DMS153 (cell line): Measurements from ENCODE around the gene SLC35F3.
"Not testable (repeated sequence)": the region's sequence is repeated elsewhere in the genome, so short reads cannot be mapped to it uniquely, and the experiment has no call there.

Experiments used
- DNase-seq: peaks from one replicate; lab custom pipeline; 2025; lab: John Stamatoyannopoulos, UW

The SLC35F3 gene

DNA sequence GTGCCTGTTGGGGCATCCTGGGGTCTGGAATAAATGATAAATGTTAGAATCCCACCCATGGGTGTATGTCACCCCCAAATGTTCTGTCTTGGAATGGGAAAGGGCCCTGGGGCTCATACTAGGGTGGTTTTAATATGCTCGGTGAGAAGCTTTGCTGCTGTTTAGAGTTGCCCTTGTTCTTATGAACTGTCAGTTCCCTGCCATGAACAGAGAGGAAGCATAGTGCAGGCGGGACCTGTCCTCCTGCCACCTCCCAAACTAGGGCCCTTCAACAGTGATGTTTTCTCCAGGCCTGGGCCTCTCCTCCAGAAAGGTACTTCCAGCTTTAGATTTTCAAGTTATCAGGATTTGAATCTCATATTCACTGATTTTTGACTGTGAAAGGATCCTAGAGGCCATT lies 388.1 kb downstream of the SLC35F3 start:
- no peak for DNase-seq

DNA sequence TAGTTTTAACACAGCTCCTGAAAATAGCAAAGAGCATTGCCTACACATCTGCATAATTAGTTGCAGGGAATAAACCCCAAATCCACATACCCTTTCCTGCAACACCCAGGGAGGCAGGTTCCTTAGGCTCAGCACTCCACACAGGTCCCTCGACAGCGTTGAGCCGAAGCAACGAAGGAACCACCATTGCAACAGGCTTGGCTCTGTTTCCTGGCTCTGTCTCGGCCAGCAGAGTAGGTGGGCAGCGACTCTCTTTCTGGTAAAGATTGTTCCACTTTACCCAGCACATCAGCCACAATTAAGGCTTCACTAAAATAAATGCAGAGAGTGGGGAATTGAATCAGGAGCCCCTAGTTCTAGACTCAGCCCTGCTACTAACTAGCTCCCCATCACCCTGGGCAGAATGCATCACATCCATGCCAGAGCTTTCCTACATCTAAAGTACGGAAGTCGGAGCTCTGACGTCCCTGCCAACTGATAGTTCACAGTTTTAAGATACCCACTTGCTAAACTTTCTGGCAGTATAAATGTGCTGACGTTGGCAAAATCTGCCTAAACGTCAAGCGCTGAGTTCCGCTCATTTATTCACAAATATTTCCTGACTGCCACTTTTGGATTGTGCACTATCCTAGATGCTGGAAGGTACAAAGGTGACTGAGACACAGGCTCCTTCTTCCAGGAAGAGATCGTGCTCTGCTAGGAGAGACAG lies 389.8 kb downstream of the SLC35F3 start:
- no peak for DNase-seq

DNA sequence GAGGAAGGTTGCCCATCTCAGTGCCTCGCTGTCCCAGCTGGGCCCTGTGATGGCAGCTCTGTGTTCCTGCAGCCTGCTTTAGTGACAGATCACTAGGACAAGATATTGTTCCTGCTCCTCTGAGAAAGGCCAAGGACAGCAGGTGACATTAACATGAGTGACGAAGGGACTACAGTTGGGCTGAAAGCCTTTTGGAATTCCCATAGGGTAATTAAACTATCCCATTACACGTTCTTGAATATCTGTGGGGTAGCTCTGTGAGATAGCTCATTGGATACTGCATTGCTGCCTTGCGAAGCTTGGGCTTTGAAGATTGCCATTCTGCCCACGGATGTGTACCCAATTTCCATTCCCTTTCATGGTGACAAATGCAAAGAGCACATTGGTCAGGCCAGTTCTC lies 390.6 kb downstream of the SLC35F3 start:
- no peak for DNase-seq

DNA sequence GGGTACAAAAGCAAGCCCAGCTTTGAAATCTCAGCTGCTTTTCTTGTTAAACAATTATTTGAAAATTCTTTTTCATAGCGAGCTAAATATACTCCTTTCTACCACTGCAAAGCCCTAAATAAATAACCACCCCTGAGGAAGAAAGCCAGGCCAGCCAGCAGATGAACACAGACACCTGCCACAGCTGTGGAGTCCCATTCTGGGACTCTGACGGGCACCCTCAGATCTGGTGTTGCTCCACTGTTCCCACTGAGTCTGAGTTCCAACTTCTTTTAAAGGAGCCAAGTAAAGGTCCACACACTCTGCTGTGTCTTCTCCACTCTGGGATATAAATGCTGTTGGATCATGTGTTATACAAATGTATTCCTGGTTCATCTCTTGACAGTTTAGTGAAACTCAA lies 391.1 kb downstream of the SLC35F3 start:
- DNase-seq: no peak

DNA sequence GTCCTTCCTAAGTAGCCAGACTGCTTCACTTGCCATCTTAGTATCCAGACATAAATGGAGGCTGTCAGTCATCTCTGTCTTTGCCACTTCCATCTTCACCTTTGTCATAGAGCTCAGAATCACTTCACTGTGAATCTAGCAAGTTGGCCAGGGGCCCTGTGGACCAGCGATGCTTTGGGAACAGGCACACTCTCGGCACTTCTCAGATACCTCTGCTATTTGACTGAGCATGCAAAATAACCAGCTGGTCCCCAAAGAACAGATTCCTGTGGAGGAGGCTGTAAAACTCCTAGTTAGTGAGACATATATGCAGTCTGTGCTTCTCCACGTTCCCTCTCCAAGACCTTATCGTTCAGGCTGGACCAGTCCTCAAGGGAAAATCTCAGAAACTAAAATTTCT lies 392.0 kb downstream of the SLC35F3 start:
- DNase-seq: no peak

DNA sequence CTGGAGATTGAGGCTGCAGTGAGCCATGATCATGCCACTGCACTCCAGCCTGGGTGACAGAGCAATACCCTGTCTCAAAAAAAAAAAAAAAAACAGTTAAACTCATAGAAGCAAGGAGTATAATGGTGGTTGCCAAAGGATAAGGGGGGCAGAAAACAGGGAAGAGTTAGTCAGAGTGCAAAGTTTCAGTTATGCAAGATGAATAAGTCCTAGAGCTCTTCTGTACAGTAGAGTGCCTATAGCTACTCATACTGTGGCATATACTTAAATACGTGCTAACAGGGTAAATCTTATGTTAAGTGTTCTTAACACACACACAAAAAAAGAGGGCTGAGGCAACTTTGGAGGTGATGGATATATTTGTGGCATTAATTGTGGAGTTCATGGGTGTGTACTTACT lies 393.2 kb downstream of the SLC35F3 start:
- DNase-seq: no peak

DNA sequence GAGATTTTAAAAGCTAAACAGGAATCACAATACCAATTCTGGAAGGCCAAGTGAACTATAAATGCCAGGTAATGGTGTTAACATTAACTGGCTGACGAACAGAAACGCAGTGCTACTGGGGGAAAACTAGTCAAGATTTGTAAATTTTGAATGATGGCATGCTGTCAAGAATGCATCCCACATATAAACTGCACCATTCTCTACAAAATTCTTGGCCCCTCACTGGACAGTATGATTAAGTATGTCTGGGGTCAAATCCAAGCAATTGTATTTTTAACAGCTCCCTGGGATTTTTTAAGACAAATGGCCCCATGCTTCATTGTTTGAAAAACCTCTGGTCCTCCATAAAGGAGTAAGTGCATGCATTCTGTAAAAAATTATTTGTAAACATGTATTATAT lies 395.6 kb downstream of the SLC35F3 start:
- DNase-seq: no peak

DNA sequence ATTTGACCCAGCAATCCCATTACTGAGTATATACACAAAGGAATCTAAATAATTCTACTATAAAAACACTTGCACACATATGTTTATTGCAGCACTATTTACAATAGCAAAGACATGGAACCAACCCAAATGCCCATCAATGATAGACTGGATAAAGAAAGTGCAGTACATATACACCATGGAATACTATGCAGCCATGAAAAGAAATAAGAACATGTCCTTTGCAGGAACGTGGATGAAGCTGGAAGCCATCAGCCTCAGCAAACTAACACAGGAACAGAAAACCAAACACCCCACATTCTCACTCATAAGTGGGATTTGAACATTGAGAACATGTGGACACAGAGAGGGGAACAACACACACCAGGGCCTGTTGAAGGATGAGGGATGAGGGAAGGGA lies 397.2 kb downstream of the SLC35F3 start:
- not testable (repeated sequence) for DNase-seq

DNA sequence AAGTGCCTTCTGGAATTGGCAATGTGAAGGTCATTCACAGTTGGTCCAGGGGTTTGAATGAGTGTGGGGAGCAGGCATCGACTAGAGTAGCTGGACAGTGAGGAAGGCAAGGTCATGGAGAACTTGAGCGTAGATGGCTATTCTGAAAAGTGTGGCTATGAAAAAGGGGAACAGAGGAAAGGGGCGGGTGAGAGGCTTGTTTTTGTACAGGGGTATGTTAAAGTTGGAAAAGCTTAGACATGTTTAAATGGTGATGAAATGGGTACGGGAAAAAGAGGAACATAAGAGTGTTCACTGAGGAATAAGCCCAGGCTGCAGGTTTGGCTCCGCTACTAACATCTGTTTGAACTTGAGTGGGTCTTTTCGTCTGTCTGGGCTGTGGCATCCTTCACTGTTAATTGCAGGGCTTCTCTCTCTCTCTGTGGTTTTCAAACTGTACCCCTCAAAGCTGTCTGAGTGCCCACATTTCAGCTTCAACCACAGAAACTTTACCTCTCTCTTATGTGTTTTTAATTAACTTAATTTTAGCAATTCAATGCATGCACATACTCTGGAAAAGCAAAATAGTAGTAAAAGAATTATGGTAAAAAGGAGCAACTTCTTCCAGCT lies 398.0 kb downstream of the SLC35F3 start:
- no peak for DNase-seq

DNA sequence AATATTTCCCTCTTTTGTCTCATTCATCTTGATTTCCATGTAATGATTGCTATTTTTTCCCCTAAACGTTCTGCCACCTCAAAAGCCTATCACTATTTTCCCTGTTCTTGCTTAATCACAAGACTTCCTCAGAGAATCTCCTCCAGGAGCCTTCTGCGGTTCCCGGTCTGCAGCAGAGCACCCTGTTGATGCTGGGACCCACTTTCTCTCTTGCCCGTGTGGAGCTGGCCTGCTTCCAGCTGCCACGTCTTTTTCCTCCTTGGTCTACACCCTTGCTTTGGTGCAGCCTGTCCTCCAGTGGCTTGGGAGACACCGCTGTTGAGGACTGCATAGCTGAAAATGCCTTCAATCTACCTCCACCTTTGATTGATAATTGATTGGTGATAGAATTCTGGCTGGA lies 398.8 kb downstream of the SLC35F3 start:
- no peak for DNase-seq

DNA sequence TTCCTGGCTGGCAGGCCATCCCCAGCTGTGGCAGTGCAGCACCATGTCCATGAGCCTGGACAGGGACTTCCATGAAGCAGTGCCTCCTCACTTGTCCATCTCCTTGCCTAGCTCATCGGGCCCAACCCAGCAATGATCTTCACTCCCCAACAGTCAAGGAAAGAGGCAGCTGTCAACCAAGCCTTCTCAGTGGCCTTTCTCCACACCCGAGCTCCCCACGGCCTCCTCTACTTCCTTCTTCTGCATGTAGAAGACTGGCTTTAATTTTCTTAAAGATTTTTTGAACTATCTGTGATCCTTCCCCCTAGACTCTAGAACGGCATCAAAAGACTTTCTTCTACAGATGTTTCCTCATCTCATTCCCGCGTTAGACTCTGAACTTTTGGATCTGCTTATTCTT lies 403.2 kb downstream of the SLC35F3 start:
- DNase-seq: no peak

DNA sequence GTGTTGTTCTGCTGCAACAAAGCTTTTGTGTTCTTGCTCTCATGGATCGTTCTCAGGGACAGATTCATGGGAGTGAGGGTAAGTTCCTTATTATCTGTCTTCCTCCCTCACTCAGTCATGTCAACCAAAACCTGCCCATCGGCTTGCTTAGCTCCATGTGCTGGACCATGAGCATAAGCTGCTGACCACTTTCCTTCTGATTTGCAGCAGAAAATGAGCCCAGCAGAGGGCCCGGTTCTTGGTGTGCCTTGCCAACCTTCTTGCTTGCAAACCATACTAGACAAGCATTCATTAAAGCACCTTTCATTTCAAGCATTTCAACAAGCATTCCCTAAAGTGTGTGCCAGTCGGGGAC lies 404.7 kb downstream of the SLC35F3 start:
- no peak for DNase-seq

DNA sequence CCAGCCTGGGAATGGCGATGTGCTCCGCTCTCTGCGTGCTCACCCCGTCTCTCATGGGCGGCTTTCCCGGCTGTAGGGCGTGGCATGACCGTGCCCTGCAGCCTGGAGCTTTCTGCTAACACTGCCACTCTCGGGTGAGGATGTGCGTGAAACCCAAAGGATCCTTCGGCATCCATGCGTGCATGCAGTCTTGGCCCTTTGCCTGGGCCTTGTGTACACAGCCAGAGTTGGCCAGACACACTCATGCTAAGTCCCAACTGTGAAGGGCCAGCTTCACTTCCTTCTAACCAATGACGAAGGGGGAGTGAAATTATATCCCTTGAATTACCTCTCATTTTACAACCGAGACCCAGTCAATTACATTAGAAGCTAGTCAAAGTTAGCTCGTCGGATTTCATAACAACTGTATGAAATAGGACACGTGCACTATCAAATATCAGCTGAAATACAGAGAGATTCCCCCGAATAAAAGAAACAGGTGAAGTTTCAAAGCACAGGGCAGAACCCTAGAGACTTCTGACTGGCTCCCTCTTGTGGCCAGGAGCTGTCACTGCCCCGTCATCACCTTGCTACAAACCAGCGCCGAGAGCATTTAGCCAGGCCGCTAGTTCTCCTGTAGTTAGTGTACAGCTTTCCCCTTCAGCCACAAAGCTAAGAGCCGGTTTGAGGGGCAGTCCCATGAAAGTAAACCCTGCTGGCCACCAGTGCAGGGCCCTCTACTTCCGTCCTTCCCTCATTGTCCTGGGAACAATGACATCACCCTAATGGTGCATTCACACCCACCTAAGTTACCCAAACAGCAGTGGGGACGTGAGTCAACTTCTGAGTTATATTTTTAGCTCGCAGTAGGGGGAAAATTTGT lies 405.4 kb downstream of the SLC35F3 start:
- DNase-seq: peak; percentile 23

DNA sequence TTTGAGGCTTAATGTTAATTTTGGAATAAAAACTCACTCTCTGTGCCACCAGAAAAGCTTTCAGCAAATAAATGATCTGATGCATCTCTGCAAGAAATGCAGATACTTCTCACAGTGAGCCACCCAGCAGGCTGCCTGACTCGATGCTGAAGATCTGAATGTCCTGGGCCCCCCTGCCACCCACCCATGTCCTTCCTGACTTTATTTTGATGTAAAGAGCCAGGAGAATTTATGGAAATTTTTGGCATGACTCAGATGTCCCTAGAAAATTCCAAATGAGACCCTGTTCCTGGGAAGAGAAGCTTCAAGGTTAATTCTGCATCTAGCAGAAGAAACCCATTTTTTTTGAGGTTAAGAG lies 406.0 kb downstream of the SLC35F3 start:
- no peak for DNase-seq

DNA sequence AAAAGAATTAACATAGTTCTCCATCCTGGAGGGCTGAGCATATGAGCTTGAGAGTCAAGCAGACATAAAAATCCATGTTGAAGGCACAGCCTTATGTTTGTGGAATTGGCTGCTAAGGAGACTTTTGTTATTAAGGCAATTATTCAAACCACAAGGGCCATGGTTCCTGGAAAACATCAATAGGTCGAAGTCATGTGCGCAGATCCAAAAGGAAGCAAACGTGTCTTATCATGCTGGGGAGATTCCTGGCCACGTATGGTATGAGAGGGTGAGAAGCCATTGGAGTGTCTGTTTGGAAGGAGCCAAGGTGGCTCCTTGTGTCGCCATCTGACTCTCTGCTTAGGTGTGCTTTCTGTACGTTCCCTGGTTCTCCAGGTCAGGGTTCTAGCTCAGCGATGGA lies 406.9 kb downstream of the SLC35F3 start:
- no peak for DNase-seq

DNA sequence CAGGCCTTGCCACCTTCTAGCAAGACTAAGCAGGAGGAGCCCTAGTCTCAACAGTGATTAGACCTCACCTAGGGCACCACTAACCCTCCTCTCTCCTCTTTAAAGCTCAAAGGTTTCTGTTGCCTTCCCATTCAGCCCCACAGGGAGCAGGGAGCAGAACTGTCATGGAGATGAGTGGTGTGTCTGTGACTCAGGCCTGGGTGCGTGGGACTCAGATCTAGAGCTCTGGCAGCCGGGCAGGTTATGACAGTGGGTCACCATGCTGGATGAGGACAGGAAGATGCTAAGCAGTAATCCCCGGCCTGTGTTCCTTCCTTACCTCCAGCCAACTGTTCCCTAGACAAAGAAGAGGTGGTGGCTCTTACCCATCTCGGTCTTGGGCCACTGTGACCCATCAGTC lies 408.7 kb downstream of the SLC35F3 start:
- DNase-seq: no peak

DNA sequence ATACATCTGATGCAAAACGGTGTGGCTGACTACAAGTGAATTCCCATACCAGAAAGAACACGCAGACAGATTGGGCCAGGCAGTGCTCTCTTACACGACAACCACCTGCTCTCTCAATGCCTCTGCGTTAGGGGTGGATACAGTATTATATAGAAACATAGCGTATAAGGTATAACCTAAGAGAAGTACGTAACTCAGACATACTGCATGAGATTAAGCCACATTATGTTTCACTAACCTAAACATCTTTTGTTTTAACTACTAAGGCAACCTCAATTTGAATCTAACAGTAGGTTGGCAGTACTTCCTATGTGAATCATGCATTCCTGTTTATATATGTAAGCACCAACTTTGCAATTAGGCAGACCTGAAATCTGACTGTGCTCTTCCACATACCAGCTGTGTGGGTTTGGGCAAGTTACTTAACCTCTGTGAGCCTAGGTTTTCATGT lies 410.6 kb downstream of the SLC35F3 start:
- DNase-seq: no peak

DNA sequence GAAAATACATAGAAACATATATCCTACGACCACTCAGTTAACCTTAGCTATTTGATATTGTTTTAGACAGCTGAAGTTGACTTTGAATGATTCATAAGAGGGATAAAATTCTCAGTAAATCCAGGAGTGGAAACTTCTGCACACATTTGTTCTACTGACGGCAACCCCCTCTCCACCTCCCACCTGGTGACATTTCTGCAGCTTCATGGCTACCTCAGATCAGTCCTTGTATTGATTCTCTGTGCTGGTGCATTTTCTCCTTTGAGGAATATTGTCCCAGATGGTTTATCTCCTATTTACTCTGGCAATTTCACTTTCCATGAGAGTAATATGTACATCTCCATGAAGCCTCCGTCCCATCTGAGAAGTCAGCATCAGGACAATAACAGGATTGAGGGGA lies 411.1 kb downstream of the SLC35F3 start:
- DNase-seq: no peak

DNA sequence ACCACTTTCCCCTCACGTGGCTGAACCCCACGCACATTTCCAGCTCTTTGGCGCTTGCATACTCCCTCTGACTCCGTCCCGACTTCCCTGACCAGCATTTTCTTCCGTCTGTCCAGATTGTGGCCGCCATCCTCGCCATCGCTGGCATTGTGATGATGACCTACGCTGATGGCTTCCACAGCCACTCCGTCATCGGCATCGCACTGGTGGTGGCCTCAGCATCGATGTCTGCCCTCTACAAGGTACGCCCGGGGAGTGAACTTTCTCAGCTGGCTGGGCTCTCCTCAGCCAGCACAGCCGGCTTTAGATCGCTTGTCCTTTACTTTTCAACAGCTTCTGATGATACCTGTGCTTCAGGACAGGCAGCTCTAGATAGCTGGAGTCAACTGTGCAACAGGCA lies 412.0 kb downstream of the SLC35F3 start:
- no peak for DNase-seq

DNA sequence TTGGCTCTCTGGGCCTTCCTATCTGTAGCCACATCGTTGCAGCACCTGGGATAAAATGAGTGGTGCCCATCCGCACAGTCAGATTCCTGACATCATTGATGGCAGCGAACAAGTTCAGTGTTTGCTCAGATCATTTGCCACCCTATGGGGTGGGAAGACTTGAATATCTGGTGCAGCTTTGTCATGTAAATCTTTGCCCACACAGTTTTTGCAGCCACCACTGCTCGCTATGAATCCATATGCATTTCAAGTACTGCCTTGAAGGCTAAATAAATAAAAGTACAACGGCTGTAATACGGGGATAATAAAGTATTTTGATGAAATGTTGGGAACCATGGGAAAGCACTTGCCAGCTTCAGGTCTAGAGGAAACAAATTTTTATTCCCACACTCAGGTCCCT lies 412.5 kb downstream of the SLC35F3 start:
- DNase-seq: no peak

DNA sequence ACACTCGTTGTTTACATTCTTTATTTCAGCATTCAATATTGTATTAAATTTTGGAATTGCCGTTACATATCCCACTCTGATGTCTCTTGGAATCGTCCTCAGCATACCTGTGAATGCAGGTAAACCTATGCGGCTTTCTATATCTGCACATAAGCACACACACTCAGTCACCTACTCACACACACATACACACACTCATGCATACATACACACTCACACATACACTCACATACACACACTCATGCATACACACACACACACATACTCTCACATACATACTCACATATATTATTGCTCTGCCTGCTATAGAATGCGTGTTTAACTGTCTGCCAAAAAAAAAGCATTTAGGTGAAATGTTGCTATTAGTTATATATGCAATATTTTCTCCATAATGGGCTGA lies 415.6 kb downstream of the SLC35F3 start:
- no peak for DNase-seq

DNA sequence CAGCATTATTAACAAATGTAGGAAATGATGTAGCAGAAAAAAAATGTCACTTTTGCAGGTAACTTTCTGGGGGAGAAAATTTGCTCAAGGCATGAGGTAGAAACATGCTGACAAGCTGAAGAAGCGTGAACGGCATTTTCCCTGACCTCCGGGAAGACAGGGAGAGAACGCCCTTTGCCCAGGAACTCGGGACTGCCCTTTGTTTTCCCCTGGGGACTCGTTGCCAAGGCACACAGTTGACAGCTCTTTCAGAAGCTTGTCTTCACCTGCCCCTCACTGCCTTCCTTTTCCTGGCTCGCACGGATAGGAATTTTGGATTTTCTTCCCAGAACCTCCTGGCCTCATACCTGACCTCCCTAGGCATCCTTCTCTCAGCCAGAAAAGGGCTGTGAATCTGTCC lies 416.1 kb downstream of the SLC35F3 start:
- DNase-seq: no peak

DNA sequence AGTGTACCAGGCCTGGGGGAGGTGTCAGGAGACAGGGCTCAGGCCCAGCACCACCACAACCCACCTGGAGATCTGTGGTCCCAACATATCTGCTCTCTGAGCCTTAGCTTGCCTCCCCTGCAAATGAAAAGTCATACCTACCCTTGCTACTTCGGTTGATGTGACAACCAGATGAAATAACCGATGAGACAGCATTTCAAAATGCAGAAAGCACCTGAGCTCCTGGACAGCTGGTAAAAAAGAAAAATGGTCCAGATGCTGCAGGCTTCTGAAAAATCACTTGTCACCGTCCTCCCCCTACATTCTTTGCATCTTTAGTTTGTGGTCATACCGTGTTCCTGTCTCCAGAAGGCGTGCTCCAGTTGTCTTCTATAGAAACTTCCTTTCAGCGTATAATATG lies 416.8 kb downstream of the SLC35F3 start:
- DNase-seq: no peak
